HG02588 (cell line): ENCODE measurements around the gene DLGAP4.
"Not testable (repeated sequence)": the region's sequence is repeated elsewhere in the genome, so short reads cannot be mapped to it uniquely, and the experiment has no call there.

Source experiments
- ATAC-seq: cut with Tn5 transposase; IDR thresholded peaks from one replicate; pipeline ENCODE4 v1.9.1; 2021; ENCODE audit warnings: mild to moderate bottlenecking, moderate library complexity; ENCODE audit not compliant: unreplicated experiment

DLGAP4 gene

DNA sequence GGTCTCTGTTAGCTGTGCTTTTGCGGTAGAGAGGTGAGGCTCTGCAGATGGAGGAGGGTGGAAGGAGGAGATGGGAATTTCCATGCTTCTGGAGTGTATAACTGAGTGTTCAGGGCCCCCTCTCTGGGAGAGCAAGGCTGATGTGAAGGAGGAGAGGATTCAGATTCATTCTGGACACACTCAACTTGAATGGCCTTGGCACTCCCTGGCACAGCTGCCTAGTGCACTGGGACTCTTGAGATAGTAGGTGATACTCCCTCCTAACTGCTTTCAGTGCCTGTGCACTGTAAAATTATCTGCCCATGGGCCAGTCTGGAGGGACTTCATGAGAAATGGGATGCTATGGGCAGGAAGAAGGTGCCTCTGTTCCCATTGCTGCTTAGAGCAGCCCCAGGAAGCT, 180.9 kb downstream of the DLGAP4 start:
- no peak for ATAC-seq

DNA sequence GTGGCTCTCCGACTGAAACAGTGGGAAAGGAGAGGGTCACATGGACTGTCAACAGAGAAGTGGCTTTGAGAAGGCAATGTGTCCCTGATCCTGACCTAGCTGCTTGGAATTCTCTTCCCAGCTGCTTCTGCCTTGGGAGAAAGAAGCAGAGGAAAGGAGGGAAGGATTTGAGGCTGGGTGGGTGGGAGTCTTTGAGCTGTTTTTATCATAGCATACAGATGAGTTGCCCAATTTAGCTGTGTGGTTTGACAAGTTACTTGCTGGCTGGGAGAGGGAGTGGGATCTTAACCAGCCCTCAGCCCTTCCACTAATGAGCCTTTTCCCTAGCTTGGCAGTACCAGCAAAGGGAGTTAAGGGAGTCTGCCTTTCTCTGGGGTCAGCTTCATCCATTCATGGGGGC, 184.1 kb downstream of the DLGAP4 start:
- ATAC-seq: no peak

DNA sequence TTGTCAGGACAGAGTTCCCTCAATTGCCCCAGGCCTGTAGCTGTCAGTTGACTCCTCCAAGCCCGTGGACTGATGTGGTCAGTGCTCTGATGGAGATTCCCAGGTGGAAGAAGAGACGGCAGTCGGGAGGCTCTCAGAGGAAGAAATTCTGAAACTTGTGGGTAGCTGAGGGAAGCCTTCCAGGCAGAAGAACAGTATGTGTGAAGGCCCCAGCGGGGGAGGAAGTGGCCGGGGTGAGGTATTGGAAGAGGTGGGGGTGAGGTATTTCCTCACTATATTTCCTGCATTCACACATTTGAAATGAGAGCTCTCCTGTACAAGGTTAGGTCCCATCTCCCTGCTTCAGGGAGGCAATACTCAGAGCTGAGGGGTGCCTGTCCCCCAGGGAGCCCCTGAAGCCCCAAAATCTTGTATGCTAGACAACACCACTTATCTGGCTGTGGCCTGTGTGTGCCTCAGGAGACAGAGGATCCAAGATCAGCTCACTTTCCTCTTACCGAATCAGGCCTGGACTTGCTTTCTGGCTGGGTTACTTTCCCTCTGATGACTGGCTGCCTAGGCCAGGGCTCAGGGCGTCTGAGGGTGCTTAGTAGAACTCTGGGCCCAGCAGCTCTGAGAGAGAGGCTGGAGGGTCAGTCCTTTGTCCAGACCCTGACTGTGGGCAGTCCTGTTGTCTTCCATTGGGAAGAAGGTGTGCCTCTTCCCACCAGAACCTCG, 185.9 kb downstream of the DLGAP4 start:
- no peak for ATAC-seq

DNA sequence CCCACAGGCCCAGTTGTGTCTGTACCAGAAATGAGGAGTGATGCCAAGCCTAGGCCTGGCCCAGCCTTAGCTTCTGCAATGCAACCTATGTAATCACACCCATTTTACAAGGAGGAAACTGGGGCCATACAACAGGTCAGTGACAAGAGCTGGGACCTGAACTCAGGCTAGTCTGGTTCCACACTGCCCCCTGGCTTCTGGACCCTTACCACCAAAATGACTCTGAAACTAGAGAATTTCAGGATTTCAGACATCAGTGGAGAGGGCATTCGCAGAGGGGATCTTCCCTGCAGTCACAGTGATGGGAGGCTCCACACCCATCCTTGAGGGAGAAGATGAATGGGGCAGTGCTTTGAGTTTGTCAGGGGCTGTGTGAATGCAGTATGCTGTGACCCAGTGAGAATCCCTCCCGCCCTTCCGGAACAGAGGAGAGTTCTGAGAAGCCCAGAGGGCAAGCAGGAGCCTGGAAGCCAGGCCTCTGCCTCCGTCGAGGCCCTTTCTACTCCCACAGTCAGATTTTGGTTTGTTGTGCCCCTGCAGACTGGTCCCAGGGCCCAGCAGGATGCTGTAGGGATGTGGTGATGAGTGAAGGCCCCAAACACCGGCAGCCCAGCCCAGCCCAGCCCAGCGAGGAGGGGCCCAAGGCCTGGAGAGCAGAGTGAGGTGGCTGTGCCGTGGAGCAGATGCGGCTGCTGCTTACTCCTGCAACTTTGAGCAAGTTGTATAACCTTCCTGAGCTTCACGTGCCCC, 187.1 kb downstream of the DLGAP4 start:
- no peak for ATAC-seq

DNA sequence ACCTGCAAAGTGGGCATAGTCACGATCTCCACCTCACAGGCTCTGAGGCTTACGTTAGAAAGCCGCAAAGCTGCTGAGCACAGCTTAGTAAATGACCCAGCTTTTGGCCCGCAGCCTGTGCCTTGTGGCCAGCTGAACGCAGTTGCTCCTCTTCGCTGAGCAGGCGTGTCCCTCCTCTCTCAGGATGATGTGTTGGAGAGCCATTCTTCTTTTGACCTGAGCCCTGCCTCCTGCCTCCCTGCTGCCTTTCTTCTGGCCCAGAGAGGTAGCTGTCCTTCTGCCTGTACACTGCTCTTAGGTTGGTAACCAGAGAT, 187.6 kb downstream of the DLGAP4 start:
- no peak for ATAC-seq

DNA sequence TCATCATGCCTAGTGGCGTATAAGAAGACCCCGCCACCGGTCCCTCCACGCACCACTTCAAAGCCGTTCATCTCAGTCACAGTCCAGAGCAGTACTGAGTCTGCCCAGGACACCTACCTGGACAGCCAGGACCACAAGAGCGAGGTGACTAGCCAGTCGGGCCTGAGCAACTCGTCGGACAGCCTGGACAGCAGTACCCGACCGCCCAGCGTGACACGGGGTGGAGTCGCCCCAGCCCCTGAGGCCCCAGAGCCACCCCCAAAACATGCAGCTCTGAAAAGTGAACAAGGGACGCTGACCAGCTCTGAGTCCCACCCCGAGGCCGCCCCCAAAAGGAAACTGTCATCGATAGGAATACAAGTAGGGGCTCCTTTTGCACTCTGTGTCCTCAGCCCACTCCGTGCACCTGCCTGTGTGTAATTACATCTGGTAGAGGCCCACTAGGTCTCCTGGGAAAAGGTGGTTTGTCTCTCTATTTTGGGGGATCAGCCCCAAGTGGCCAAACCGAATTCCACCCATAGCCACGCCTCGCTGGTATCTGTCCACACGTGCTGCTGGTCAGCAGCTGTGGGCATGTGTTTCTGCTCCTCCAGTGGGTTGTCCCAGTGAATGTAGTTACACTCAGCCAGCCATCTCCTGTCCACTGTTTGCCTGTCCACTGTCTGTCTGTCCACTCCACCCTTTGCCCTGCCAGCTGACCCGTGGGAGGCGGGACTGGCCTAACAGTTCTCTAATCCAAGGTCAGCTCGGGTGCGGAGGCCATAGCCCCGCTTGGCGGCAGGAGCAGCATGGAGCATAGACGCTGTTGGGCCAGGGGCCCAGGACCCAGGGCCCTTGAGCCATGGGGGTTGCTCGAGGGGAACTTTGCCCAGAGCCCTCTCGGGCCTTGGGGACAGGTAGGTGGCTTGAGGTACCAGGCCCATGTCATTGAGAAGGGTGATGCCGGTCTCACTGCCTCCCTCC, 190.8 kb downstream of the DLGAP4 start:
- no peak for ATAC-seq

DNA sequence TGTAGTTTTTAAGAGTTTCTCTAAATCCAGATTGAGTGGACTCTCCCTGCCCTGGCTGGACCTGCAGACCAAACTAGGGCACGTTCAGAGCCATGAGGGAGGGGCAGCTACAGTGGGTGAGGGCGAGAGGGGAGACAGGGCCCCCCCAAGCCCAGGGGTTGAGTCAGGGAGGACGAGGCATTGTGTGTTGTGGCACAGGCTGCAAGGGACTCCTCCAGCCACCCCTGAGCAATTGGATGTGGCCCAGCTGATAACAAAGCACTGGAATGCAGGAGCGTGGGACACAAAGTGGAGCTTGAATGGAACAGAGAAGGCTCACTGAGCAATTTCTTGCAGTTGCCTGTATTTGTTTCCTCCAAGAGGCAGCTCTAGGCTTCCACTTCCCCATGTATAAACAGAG, 191.7 kb downstream of the DLGAP4 start:
- no peak for ATAC-seq

DNA sequence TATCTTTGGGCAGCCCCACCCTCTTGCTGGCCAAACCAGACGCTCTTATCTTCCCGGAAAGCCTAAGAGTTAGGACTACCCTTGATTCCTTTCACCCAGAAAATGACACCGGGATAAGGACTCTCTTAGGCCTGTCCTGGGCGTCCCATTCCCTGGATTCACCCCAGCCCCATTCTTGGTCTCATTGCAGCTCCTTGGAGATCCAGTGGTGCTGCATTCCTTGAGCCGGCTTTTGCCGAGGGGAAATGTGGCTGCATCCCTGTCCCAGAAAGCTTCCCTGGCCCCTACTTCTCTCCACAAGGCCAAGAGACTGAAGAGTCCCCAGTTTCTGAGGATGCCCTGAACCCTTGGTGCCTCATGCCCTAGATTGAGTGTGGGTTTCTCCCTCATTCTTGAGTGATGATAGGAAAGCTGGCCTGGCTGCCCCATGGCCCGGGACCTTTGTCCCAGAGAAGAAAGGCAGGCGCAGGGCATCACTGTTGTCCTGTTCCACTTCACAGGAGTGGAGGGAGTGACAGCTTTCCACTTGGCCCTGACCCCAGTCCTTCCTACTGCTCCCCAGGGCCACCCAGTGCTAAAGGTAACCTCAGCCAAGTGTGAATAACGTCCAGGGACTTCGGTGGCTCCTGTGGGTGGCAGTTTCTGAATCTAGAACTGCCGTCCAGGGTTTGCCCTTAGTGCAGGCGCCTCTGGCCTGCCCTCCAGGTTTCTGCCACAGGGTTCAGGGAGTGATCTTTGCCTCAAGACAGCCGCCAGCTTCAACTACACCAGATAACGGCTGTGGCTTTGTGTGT, 192.4 kb downstream of the DLGAP4 start:
- no peak for ATAC-seq

DNA sequence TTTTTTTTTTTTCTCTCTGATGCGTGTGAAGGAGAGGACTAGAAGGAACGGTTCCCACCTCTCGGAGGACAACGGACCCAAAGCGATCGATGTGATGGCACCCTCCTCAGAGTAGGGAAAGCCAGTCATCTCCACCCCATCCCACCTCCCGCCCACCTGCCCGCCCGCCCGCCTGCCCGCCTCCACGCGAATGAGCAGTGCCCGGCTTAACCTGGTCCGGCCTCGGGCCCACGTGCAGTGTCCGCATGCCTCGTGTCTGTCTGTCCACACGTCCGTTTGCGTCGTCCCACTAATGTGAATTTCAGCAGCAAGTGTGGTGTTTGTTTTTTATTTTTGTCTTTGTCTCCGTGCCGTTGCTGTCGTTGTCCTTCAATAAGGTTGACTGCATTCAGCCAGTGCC, 193.1 kb downstream of the DLGAP4 start:
- no peak for ATAC-seq

DNA sequence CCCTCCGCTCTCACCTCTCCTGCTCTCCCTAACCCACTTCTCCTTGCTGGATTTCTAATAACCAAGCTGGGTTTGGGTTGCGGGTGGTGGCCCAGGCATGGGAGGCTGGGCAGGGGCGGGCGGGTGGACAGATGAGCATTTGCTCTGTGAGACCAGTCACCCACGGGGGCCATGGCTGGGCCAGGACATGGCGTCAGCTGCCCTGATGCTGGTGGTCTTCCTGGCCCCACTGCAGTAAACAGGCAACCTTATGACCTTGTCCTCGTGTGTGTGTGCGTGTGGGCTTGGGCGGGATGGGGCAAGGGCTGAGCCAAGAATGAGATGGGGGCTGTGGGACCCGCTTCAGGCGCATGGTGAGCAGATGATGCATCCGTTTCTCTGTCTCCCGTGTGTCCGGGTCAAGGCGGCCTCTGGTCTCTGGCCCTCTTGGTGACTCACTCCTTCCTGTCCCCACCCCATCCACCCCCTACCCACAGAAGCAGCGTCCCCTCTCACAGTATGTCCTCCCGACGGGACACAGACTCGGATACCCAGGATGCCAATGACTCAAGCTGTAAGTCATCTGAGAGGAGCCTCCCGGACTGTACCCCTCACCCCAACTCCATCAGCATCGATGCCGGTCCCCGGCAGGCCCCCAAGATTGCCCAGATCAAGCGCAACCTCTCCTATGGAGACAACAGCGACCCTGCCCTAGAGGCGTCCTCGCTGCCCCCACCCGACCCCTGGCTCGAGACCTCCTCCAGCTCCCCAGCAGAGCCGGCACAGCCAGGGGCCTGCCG, 193.8 kb downstream of the DLGAP4 start:
- ATAC-seq: no peak

DNA sequence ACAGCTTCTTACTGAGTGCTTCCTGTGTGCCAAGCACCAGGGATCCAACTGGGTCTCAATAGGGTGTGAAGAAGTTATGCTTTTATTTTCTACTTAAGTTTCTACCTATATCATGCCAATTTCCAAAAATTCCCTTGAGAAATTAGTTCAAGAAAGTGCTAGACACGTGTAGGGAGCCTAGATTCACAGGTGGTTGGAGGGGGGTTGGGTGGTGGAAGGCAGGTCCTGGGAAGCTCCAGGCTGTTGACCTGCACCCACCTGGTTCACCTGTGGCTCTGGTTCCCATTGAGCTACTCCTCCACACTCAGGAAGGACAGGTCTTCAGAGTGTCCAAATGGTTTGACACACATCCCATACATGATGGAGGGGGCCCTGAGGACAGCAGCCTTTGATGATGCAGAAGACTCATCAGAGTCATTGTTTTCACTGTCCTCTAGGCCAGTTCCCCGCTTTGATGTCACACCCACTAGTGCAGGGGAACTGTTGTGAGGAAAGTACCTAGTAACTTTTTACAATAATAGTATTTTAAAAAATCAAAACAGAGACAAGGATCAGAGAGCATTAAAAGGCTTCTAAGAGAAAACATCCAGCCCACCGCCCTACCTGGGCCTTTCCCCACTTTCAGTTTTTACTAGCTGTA, 195.3 kb downstream of the DLGAP4 start:
- no peak for ATAC-seq

DNA sequence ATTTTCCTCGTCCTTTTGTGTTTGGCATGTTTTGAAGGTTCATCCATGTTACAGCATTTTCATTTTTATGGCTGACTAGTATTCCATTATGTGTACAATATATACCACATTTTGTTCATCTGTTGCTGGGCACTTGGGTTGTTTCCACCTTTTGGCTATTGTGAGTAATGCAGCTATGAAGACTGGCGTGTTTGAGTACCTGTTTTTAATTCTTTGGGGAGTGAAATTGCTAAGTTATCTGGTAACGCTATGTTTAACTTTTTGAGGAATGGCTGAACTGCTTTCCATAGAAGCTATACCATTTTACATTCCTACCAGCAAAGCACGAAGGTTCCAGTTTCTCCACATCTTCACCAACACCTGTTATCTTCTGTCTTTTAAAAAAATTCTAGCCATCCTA, 198.2 kb downstream of the DLGAP4 start:
- ATAC-seq: no peak

DNA sequence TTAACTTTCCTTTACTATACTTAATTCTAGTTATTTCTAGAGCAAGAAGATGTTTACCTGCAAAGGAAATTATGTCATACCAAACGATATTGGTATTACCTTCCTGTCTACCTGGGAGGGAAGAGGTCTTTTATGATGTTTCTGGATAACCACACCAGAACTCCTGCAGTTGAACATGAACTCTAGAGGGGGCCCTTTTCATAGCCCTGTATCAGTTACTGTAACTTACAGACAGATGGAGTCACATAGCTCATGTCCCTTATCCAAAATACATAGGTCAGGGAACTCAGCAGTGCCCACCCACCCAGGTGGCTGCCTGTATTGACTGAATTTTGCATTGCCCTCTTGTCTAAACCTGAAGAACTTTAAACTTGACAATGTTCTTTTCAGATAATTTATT, 200.1 kb downstream of the DLGAP4 start:
- ATAC-seq: no peak

DNA sequence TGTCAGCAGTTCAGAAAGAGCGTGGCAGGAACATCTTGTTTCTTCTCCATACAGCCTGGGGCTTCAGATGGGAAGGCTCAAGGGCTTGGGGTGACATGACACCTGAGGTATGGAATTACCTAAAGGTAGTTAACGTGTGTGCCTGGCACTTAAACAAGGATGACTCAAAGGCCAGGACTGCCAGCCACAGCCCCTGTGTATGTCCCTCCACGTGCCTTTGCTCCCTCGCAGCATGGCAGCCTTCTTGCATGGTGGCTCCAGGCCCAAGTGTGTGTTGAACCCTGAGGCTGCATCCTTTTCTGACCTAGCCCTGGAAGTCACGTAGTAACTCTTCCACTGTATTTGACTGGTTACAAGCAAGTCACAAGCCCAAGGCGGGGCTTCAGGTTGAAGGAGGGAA, 201.6 kb downstream of the DLGAP4 start:
- ATAC-seq: no peak

DNA sequence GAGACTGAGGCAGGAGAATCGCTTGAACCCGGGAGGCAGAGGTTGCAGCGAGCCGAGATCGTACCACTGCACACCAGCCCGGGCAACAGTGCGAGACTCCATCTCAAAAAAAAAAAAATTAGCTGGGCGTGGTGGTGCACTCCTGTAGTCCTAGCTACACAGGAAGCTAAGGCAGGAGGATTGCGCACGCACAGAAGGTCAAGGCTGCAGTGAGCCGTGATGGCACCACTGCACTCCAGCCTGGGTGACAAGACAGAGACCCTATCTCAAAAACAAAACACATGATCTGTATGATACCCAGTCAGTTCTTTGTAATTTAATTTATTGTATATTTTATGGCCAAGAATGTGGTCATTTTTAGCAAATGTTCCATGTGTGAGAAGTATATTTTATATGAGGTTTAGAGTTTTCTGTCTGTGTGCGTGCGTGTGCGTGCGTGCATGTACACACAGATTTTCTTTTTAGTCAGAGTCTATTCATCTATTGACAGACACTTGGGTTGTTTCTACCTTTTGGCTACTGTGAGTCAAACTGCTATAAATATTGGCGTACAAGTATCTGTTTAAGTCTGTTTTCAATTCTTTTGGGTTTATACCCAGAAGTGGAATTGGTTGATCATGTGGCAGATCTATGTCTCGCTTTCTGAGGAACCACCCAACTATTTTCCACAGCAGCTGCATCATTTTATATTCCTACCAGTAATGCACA, 213.0 kb downstream of the DLGAP4 start:
- ATAC-seq: no peak

DNA sequence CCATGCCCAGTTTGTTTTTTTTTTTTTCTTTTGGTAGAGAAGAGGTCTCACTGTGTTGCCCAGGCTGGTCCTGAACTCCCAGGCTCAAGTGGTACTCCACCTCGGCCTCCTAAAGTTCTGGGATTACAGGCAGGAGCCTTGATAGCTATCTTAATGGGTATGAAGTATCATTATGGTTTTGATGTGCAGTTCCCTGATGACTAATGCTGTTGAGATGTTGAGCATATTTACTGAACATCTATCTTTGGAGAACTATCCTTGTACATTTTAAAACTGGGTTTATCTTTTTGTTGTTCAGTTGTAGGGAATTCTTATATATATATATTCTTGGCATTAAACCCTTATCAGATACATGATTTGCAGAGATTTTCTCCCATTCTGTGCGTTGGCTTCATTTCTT, 213.8 kb downstream of the DLGAP4 start:
- no peak for ATAC-seq

DNA sequence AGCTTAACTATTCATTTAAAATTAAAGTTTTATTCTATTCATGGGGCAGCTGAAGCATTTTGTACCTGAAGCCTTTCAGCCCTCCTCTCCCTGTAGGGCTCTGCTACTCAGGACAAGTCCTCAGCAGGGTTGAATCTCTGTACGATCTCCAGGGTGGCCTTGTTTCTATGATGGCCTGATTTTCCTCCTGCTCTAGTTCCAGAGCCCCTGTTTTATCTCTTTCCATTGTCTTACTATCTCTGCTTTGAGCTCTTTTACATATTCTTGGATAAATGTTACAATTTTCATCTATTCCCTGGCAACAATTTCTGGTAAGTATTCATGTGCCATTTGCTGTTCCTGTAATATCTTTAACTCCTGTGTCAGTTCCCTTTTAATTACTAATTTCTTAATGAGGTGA, 215.4 kb downstream of the DLGAP4 start:
- ATAC-seq: no peak

DNA sequence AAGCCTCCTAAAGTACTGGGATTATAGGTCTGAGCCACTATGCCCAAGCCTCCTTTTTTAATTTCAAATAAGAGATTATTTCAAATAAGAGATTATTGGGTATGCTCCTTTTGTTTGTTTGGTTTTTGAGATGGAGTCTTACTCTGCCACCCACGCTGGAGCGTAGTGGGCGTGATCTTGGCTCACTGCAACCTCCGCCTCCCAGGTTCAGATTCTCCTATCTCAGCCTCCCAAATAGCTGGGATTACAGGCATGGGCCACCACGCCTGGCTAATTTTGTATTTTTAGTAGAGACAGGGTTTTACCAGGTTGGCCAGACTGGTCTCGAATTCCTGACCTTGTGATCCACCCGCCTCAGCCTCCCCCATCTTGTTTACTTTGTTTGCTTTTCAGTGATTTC, 216.3 kb downstream of the DLGAP4 start:
- ATAC-seq: not testable (repeated sequence)

DNA sequence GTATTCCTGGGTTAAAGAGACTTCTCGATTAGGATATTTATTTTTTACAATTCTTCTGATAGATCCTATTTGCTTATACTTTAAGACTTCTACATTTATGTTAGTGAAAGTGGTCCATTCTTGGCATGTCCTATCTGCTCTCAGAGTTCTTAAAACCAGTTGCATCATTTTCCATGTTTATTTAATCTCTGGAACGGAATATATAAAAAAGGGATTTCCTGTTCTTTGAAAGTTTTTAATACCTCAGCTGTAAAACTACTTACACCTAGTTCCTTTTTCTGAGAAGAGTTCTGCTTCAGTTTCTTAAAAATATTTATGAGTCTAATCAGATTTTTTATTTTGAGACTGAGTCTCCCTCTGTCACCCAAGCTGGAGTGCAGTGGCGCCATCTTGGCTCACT, 217.2 kb downstream of the DLGAP4 start:
- no peak for ATAC-seq
